Subcutaneous adipose tissue (tissue), 4 donors: ENCODE results near the gene ALKAL2. TPM values are rescaled to one million over a fixed set of nuclear protein-coding genes. Genes with fewer than 3 reads are reported as not detected.

ENCODE experiments used
- total RNA-seq, 4 donors: library from RNA; depleted of rRNA; stranded (reverse); fragments of >200 nt; gene quantifications; one replicate each; pipeline ENCODE4 v1.1.0, GENCODE V29; 2016
- TF ChIP-seq, protein P1 (sequence below): fragments of 450-650 bp; IDR thresholded peaks from one replicate; pipeline ENCODE4 v1.5.1; 2016; ENCODE audit warnings: low read depth, mild to moderate bottlenecking, control low read depth, antibody characterized with exemption, moderate library complexity

Gene ALKAL2
- total RNA-seq, 4 donors from 2014 or later = 0.98 to 11.2 (median 6.0) TPM

DNA sequence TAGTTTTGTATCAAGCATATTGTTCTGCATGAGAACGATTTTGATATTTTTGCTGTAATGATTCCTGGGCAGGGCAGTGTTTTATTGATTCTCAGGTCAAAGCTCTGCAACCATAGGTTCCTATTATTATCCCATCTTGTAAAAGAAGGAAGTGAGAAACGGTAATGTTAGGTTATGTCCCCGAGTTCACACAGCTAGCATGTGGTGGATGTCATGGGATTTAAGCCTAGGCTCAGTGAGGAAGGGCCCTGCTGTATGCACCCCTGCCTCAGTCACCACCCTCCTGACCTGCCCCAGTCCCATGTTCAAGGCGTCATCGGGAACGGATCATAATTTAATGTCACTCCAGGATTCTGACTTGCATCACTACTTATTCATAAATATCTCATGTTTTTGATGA, 12.4 kb downstream of the ALKAL2 start:
- TF ChIP-seq, protein P1, sequence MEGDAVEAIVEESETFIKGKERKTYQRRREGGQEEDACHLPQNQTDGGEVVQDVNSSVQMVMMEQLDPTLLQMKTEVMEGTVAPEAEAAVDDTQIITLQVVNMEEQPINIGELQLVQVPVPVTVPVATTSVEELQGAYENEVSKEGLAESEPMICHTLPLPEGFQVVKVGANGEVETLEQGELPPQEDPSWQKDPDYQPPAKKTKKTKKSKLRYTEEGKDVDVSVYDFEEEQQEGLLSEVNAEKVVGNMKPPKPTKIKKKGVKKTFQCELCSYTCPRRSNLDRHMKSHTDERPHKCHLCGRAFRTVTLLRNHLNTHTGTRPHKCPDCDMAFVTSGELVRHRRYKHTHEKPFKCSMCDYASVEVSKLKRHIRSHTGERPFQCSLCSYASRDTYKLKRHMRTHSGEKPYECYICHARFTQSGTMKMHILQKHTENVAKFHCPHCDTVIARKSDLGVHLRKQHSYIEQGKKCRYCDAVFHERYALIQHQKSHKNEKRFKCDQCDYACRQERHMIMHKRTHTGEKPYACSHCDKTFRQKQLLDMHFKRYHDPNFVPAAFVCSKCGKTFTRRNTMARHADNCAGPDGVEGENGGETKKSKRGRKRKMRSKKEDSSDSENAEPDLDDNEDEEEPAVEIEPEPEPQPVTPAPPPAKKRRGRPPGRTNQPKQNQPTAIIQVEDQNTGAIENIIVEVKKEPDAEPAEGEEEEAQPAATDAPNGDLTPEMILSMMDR = no peak

DNA sequence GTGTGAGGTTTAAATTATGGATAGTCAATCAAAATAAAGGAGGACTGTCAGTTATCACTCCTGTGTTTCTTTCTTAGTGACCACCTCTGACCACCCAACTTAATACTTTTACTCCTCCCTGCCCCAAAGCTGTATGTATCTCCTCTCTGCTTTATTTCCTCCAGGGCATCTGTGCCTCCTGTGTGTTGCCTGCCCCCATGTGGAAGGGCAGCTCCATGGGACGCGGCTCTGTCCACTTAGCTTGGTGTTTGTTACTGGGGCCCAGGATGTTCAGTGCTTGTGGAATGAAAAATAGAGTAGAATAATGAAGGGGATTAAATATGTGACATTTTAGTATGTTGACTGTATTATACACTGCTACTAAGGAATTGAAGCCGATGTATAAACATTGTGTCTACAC, 13.4 kb downstream of the ALKAL2 start:
- TF ChIP-seq, protein P1 = no peak

DNA sequence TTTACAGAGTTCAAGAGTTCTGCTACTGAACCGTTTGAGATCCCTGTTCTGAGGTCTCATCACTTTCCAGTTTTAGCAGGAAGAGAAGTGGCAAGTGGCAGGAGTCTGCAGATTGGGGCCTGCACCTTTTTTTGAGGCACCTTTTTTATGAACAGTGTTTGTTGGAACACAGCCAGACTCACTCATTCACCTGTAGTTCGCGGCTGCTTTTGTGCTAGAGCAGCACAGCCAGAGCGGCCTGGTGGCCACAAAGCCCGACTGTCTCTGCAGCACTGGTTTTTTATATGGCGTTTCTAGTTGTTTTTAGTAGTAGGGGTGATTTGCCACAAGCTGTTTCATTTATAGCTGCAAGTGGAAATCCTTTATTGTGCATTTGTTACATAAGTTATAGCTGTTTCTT, 14.6 kb downstream of the ALKAL2 start:
- TF ChIP-seq, protein P1 = no peak

DNA sequence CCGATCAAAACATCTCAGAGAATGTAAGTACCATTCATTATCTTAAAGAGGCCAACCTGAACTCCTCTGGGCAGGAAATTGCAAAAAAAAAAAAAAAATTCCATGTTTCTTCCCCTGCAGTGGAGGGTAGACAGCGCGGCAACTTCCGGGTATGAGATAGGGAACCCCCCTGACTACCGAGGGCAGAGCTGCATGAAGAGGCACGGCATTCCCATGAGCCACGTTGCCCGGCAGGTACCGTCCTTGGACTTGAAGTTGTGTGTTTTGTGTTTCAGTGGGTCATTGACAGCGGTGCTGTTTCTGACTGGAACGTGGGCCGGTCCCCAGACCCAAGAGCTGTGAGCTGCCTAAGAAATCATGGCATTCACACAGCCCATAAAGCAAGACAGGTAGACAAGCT, 16.0 kb downstream of the ALKAL2 start:
- TF ChIP-seq, protein P1 = no peak

DNA sequence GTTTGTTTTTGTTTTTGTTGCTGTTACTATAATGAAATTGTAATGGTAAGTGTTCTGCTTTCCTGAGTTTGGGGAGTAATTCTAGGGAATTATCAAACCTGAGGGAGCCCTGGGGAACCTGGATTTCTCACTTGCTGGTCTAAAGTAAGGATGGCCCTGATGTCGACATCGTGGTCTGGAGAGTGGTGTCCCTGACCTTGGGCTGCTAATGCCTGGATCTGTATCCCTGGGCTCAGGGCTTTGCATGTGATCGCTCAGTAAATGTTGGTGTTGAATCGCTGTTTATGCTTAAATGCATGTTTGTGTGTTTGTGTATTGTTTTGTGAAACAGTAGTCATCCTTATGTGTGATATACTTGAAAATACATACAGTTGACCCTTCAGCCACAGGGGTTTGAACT, 17.0 kb downstream of the ALKAL2 start:
- TF ChIP-seq, protein P1 = no peak

DNA sequence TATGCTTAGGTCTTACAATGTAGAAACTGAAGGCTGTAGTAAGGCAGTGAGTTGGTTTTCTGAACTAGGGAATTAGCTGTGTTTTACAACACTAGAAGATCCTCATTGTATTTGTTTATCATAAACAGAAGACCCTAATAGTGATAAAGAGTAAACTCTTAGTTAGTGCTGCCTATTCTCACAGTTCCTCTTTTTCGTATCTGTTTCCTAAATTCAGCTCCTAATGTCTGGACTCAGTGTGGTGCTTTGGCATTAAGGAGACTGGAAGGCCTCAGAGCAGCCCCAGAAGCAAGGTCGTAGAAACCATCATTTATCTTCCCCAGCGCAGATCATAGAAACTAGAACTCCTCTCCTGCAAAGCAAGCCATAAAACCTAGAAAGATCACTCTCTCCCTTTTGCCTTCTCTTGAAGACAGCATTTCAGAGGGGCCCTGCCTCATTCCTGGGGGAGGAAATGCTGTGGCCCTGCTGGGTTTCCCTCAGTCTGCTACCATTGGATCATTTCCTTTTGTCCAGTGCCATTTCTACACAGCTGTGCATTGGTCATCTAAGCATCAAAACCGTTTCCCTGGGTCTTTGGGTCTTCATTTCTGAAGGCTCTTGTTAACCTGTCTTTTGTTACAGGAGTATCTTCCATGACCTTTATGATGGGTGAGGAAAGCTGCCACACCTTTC, 18.4 kb downstream of the ALKAL2 start:
- TF ChIP-seq, protein P1 = no peak

DNA sequence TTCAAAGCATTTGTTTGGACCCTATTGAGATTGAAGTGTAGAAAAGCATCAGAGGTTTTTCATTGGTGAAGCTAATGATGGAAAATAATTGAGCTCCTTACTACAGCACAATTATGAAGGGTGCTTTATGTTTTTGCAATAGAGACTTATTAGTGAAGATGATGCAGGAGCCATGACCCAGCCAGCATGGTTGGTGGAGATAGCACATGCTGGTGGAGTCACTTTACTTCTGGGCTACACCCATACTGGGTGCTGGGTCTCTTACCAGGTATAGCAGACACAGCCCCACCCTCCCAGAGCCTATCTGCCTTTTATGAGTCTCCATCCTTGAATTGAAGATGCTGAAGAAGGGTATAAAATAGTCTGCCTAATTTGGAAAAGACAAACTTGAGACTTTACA, 19.6 kb downstream of the ALKAL2 start:
- TF ChIP-seq, protein P1 = no peak
